ENCODE data around the gene RPL36AL.

DNA sequence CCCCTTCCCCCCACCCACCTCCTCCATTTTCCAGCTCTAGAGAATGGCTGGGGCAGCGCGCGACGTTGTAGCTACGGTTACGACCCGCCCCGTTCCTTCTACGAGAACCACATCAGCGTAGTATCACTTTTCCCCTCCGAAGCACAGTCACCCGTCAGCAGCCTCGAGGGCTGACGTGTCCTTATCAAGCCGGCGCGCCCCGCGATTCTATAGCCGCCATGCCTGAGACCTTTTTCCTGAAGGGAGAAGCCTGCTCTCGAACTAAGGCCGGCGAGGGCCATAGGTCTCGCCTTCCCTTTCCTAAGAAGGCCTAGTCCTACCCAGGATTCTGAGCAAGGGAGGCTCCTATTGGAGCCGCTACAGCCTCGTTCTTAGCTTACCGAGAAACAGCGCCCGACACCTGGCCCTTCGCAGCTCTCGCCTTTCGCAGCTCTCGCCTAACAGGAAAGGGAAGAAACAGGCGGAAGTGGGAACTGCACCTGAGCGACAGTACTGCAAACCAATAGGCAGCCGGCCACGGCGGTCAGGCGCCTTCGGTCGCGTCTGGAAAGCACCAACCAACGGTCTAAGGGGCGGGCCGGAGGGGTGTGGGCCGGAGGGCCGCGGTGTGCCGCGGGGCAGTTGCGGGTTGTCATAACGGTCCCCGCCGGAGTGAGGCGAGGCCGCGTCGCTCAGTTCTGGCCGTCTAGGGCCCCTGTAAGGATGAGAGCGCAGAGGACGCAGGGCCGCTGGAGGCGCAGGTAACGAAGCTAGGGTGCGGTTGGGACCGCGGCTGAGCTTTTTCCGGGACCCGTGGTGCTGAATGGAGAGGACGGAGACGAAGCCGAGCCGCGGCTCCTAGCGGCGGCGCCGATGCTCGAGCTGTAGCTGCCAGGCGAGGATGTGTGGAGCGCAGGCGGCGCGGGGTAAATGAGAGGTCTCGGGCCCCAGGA lies at the start of gene RPL36AL, which contains the start of gene MGAT2:
- TF ChIP-seq TCF12 (IDR thresholded peaks at IDR 0.05; ENCODE audit: low read depth) (no peak; the same call in none of the 2 replicates), CEBPB (IDR thresholded peaks at IDR 0.05) (no peak), EP300 (IDR thresholded peaks at IDR 0.05; ENCODE audit: borderline replicate concordance) (no peak), YY1 (IDR thresholded peaks at IDR 0.05; ENCODE audit: low read depth) (peak; percentile 55; the same call in 1 of the 2 replicates), RAD21 (IDR thresholded peaks at IDR 0.05; ENCODE audit: low read depth) (no peak)
- TF ChIP-seq, protein P1, sequence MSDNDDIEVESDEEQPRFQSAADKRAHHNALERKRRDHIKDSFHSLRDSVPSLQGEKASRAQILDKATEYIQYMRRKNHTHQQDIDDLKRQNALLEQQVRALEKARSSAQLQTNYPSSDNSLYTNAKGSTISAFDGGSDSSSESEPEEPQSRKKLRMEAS (IDR thresholded peaks at IDR 0.05): peak; percentile 62; the same call in 1 of the 2 replicates

Data from Ishikawa (cell line).